ENCODE data around the gene FKBP5. TPM values are rescaled to one million over a fixed set of nuclear protein-coding genes. Genes with fewer than 3 reads are reported as not detected.
A peak's percentile ranks its signal among the peaks of the same experiment; 100 is the strongest.

Gene FKBP5
- total RNA-seq, 1 donor from 2014 or later: 17.1 TPM

- ATAC-seq (ENCODE audit: low read depth) (no peak), DNase-seq (no peak)
- ChIA-PET POLR2A (no interaction called here), CTCF (interaction anchor here (0.6 to 1.9 kb wide), 2 partner anchors 13 to 14 kb away, joined by 3 to 4 read pairs; partner anchors contain the start of gene ARMC12)
- Mint-ChIP-seq H3K9me3 (no peaks in the 10 kb centered on the region), H3K4me3 (no peak overlapping the region), H3K27me3 (no peaks in the 10 kb centered on the region), H3K4me1 (peaks cover 54% of the 10 kb centered on the region), H3K36me3 (ENCODE audit: low read depth) (no peaks in the 10 kb centered on the region), H3K27ac (no peak overlapping the region)
- intact Hi-C loops (cut with micrococcal nuclease): no loop called here
- TF ChIP-seq, protein P1, sequence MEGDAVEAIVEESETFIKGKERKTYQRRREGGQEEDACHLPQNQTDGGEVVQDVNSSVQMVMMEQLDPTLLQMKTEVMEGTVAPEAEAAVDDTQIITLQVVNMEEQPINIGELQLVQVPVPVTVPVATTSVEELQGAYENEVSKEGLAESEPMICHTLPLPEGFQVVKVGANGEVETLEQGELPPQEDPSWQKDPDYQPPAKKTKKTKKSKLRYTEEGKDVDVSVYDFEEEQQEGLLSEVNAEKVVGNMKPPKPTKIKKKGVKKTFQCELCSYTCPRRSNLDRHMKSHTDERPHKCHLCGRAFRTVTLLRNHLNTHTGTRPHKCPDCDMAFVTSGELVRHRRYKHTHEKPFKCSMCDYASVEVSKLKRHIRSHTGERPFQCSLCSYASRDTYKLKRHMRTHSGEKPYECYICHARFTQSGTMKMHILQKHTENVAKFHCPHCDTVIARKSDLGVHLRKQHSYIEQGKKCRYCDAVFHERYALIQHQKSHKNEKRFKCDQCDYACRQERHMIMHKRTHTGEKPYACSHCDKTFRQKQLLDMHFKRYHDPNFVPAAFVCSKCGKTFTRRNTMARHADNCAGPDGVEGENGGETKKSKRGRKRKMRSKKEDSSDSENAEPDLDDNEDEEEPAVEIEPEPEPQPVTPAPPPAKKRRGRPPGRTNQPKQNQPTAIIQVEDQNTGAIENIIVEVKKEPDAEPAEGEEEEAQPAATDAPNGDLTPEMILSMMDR (IDR thresholded peaks at IDR 0.05): no peak
Observed at GRCh38 chr6:35723587-35723986, 34.9 kb upstream of the FKBP5 start.

DNA sequence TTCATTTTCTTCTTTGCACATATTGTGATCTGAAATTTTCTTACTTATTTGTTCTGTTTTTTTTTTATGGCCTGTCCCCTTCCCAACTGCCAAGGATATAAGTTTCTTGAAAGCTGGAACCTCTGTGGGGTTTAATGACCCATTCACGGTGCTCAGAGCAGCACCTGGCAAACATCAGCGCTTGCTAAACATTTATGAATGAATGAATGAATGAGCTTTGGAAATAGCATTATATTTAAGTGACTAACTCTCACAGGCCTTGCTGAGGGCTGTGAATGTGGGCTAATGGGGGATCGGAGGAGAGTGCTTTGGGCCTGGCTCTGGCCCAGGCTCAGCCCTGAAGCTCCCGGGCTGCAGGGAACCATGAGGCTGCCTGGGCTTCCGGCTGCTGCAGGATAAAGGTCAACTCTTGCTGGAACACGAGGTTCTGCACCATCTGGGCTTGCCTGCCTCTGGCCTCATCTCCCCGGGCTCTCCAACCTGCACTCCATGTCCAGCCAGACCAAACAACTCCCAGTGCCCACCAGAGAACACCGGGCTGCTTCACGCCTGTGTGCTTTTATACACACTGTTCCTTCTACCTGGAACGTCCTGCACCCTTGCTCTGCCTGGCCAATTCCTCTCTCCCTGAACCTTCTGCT, 33.5 kb upstream of the FKBP5 start:
- no peaks in the 10 kb centered on the region for H3K36me3 Mint-ChIP-seq (ENCODE audit: low read depth)
- H3K4me1 Mint-ChIP-seq: peaks cover 58% of the 10 kb centered on the region
- no peak overlapping the region for H3K4me3 Mint-ChIP-seq
- no peaks in the 10 kb centered on the region for H3K9me3 Mint-ChIP-seq
- intact Hi-C loops (cut with micrococcal nuclease): no loop called here
- H3K27me3 Mint-ChIP-seq: no peaks in the 10 kb centered on the region
- TF ChIP-seq, protein P1 (IDR thresholded peaks at IDR 0.05): no peak
- DNase-seq (no peak), ATAC-seq (ENCODE audit: low read depth) (no peak)
- POLR2A ChIA-PET: interaction anchor here (0.8 to 4.7 kb wide), 2 partner anchors 10 to 134 kb away, joined by 3 to 31 read pairs; no protein-coding TSS in a partner anchor
- CTCF ChIA-PET: interaction anchor here (1.5 kb wide), 1 partner anchor 15 kb away, joined by 4 read pairs; no protein-coding TSS in a partner anchor
- H3K27ac Mint-ChIP-seq: no peak overlapping the region

DNA sequence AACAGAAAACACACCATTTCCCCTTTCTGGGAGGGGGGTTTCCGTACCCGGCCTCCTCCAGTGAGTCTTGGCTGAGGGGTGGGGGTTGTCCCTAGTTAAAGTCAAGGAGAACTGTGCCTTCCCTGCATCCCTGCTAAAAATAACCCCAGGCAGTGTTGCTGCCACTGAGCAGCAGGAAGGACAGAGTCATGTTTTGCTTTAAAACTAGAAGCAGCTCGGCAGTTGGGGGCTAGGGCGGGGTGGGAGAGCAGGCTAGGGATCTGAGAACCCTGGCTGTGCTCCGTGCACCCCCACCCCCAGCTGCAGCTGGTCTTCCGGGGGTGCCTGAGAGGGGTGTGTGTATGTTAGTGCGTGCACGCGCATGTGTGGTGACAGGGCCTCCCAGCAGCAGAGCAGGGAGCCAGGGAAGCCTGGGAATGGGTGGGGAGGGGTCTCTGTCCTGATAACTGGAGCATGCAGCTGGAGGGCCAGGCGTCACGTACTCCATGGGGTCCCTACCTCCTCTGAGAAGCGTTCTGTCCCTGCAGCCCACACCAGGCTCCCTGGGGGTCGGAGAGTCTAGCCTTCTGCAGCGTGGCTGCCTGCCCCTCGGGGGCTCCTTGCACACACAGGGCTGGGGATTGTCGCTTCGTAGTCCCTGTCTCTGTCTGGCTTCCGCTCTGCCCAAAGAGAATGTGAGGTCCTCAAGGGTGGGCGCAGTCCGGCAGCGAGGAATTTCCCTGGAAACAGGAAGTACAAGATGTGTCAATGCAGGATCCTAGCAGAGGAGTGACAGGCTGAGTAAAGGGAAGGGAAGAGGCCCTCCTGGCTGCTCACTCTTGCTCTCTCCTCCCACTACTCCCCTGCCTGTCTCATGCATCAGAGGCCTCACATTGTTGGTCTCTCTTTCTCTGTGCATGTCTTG, 31.4 kb upstream of the FKBP5 start:
- Mint-ChIP-seq H3K9me3 (no peaks in the 10 kb centered on the region), H3K4me3 (peak overlapping the region; percentile 75), H3K27me3 (no peaks in the 10 kb centered on the region), H3K27ac (peak overlapping the region; percentile 89), H3K4me1 (peaks cover 48% of the 10 kb centered on the region), H3K36me3 (ENCODE audit: low read depth) (no peaks in the 10 kb centered on the region)
- ChIA-PET CTCF (interaction anchor here (0.7 to 1.5 kb wide), 3 partner anchors 12 to 132 kb away, joined by 3 to 7 read pairs (median 3); partner anchors contain the start of gene ARMC12), POLR2A (interaction anchor here (0.6 to 4.7 kb wide), 9 partner anchors 8 to 120 kb away, joined by 3 to 31 read pairs (median 4); no protein-coding TSS in a partner anchor)
- intact Hi-C loops (cut with micrococcal nuclease): loop anchor here (1.0 to 2.0 kb wide), 3 partner anchors 8 to 31 kb away; partner anchors contain the start of gene FKBP5
- ATAC-seq (ENCODE audit: low read depth) (peak; percentile 78), DNase-seq (peak; percentile 44)
- TF ChIP-seq, protein P1 (IDR thresholded peaks at IDR 0.05): no peak

DNA sequence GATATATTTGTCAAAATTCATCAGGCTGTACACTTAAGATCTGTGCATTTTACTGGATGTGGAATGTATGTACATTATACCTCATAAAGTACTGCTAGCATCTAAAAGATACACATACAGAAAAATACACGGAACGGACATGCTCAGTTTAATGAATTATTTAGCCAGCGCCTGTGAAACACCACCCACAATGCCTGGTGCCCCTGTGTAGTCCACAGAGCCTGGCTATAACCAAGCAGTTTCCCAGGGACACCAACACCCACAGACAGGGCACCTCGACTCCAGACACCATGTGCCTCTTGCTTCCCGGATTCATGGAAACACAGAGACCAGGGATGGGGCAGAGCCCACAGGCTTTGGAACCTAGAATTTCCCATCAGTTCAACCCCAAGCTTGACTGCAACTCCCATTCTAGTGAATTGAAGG, 30.7 kb upstream of the FKBP5 start:
- ChIA-PET CTCF (interaction anchor here (0.7 to 1.5 kb wide), 4 partner anchors 13 to 131 kb away, joined by 3 to 7 read pairs (median 4); partner anchors contain the start of gene ARMC12), POLR2A (interaction anchor here (0.6 to 4.7 kb wide), 10 partner anchors 8 to 199 kb away, joined by 3 to 31 read pairs (median 4); no protein-coding TSS in a partner anchor)
- Mint-ChIP-seq H3K27me3 (no peaks in the 10 kb centered on the region), H3K4me1 (peaks cover 48% of the 10 kb centered on the region), H3K4me3 (peak overlapping the region; percentile 75), H3K36me3 (ENCODE audit: low read depth) (no peaks in the 10 kb centered on the region), H3K9me3 (no peaks in the 10 kb centered on the region), H3K27ac (peak overlapping the region; percentile 89)
- intact Hi-C loops (cut with micrococcal nuclease): loop anchor here (1.0 to 2.0 kb wide), 2 partner anchors 12 to 31 kb away; partner anchors contain the start of gene FKBP5
- no peak for DNase-seq
- TF ChIP-seq, protein P1 (IDR thresholded peaks at IDR 0.05): no peak
- peak; percentile 38 for ATAC-seq (ENCODE audit: low read depth)

All from activated B cell treated with CpG ODN at 0.5 μM for 24 hours (primary cell).